ENCODE measurements around the gene ETV6. TPM values are rescaled to one million over a fixed set of nuclear protein-coding genes. Genes with fewer than 3 reads are reported as not detected.

The ETV6 gene
- total RNA-seq, 1 donor from 2014 or later = 15.2 TPM

- intact Hi-C loops (cut with DNase I) = no loop called here
- ATAC-seq = no peak
- DNase-seq (ENCODE audit: missing footprints) = no peak
Measured at GRCh38 chr12:11821386-11822080, 172.1 kb downstream of the ETV6 start.

GRCh38 chr12:11822081-11822834 is 172.8 kb downstream of the ETV6 start:
- ATAC-seq = no peak

GRCh38 chr12:11823043-11823442 is 173.6 kb downstream of the ETV6 start:
- no peak for ATAC-seq

More at GRCh38 chr12:11822081-11822834, 172.8 kb downstream of the ETV6 start:
- DNase-seq (ENCODE audit: missing footprints) = no peak
- intact Hi-C loops (cut with DNase I) = no loop called here

GRCh38 chr12:11823593-11823992 is 174.1 kb downstream of the ETV6 start:
- no peak for DNase-seq (ENCODE audit: missing footprints)
- intact Hi-C loops (cut with DNase I) = no loop called here
- no peak for ATAC-seq

More at GRCh38 chr12:11823043-11823442, 173.6 kb downstream of the ETV6 start:
- intact Hi-C loops (cut with DNase I) = no loop called here
- no peak for DNase-seq (ENCODE audit: missing footprints)

GRCh38 chr12:11824069-11824468 is 174.6 kb downstream of the ETV6 start:
- ATAC-seq (no peak), DNase-seq (ENCODE audit: missing footprints) (no peak)
- intact Hi-C loops (cut with DNase I) = no loop called here

GRCh38 chr12:11824736-11825135 is 175.3 kb downstream of the ETV6 start:
- intact Hi-C loops (cut with DNase I) = no loop called here
- ATAC-seq (no peak), DNase-seq (ENCODE audit: missing footprints) (no peak)

GRCh38 chr12:11825278-11825677 is 175.8 kb downstream of the ETV6 start:
- intact Hi-C loops (cut with DNase I) = no loop called here
- ATAC-seq (no peak), DNase-seq (ENCODE audit: missing footprints) (no peak)

- ATAC-seq = no peak
Measured at GRCh38 chr12:11826574-11826973, 177.1 kb downstream of the ETV6 start.

GRCh38 chr12:11827091-11828061 is 177.9 kb downstream of the ETV6 start:
- ATAC-seq = no peak
- no peak for DNase-seq (ENCODE audit: missing footprints)
- intact Hi-C loops (cut with DNase I) = no loop called here

More at GRCh38 chr12:11826574-11826973, 177.1 kb downstream of the ETV6 start:
- intact Hi-C loops (cut with DNase I) = no loop called here
- DNase-seq (ENCODE audit: missing footprints) = no peak

GRCh38 chr12:11829764-11830194 is 180.3 kb downstream of the ETV6 start:
- peak; percentile 82 for ATAC-seq
- intact Hi-C loops (cut with DNase I) = loop anchor here (5.0 kb wide), 1 partner anchor 37 kb away; no protein-coding TSS in a partner anchor
- DNase-seq (ENCODE audit: missing footprints) = no peak

- DNase-seq (ENCODE audit: missing footprints) = no peak
- intact Hi-C loops (cut with DNase I) = loop anchor here (5.0 kb wide), 1 partner anchor 38 kb away; no protein-coding TSS in a partner anchor
- peak; percentile 58 for ATAC-seq
Measured at GRCh38 chr12:11830307-11830801, 180.9 kb downstream of the ETV6 start.

- DNase-seq (ENCODE audit: missing footprints) (no peak), ATAC-seq (no peak)
- intact Hi-C loops (cut with DNase I) = loop anchor here (5.0 kb wide), 1 partner anchor 40 kb away; no protein-coding TSS in a partner anchor
Measured at GRCh38 chr12:11832093-11832492, 182.6 kb downstream of the ETV6 start.

- ATAC-seq = no peak
- DNase-seq (ENCODE audit: missing footprints) = no peak
- intact Hi-C loops (cut with DNase I) = loop anchor here (5.0 kb wide), 1 partner anchor 41 kb away; no protein-coding TSS in a partner anchor
Measured at GRCh38 chr12:11833174-11833895, 183.9 kb downstream of the ETV6 start.

GRCh38 chr12:11834104-11834812 is 184.8 kb downstream of the ETV6 start:
- intact Hi-C loops (cut with DNase I) = loop anchor here (2.0 to 5.0 kb wide), 2 partner anchors 29 to 42 kb away; no protein-coding TSS in a partner anchor
- ATAC-seq = no peak
- DNase-seq (ENCODE audit: missing footprints) = no peak

GRCh38 chr12:11834931-11835330 is 185.5 kb downstream of the ETV6 start:
- DNase-seq (ENCODE audit: missing footprints) (no peak), ATAC-seq (no peak)
- intact Hi-C loops (cut with DNase I) = loop anchor here (2.0 to 5.0 kb wide), 2 partner anchors 28 to 43 kb away; no protein-coding TSS in a partner anchor

- no peak for DNase-seq (ENCODE audit: missing footprints)
- intact Hi-C loops (cut with DNase I) = no loop called here
- ATAC-seq = peak; percentile 29
Measured at GRCh38 chr12:11836282-11837151, 187.0 kb downstream of the ETV6 start.
